SK-N-SH (cell line): Measurements from ENCODE around the gene JAK1. TPM values are rescaled to one million over a fixed set of nuclear protein-coding genes. Genes with fewer than 3 reads are reported as not detected.

Experiments used
- CTCF ChIA-PET: fragments of 300-600, 350-600 bp; formaldehyde crosslinking; extraction: SDS; loops from one replicate; lab custom pipeline; 2021; lab: Yijun Ruan, JAX
- POLR2A ChIA-PET: fragments of 350-600 bp; sonication (Branson Sonifier 250); formaldehyde crosslinking; extraction: SDS; loops from one replicate; lab custom pipeline; 2020; ENCODE audit warnings: antibody characterized with exemption, inconsistent platforms; lab: Yijun Ruan, JAX
- DNase-seq: peaks from one replicate; pipeline ENCODE4 v3.0.0; 2012
- H2AFZ ChIP-seq: fragments of 200-600 bp; sonication (generic); 2 replicates; pipeline ENCODE4 v1.8.1; 2016; ENCODE audit warnings: antibody characterized with exemption, mild to moderate bottlenecking, low read depth
- H3F3A ChIP-seq: fragments of 200-600 bp; sonication (generic); replicated peaks from 2 replicates; pipeline ENCODE3; 2016; ENCODE audit warnings: antibody characterized with exemption, mild to moderate bottlenecking; ENCODE audit not compliant: insufficient read depth
- H3K27ac ChIP-seq, 2 experiments: fragments of 200-500 bp in 1 of 2; fragments of 200-600 bp in 1 of 2; sonication (Bioruptor generic) in 1 of 2; sonication (generic), shearing (Covaris generic) in 1 of 2; 2 replicates each; pipeline versions ENCODE4 v1.5.1 to v1.6.1; 2014 to 2016; ENCODE audit warnings: low read depth in 2 of 2, inconsistent platforms in 1 of 2, low read length in 1 of 2, mild to moderate bottlenecking in 1 of 2, mixed read lengths in 1 of 2
- H3K27me3 ChIP-seq: fragments of 200-600 bp; sonication (generic), shearing (Covaris generic); 2 replicates; pipeline ENCODE4 v1.6.1; 2016; ENCODE audit warnings: mixed run types; ENCODE audit not compliant: insufficient read depth
- H3K36me3 ChIP-seq, 2 experiments: fragments of 200-500 bp in 1 of 2; fragments of 200-600 bp in 1 of 2; sonication (Bioruptor generic) in 1 of 2; sonication (generic) in 1 of 2; replicated peaks in 1 of 2; 2 replicates each; pipeline versions ENCODE3 to v1.5.1; 2014 to 2016; ENCODE audit warnings: low read length in 1 of 2, mild to moderate bottlenecking in 1 of 2; ENCODE audit not compliant: insufficient read depth in 2 of 2, control insufficient read depth in 1 of 2
- H3K4me1 ChIP-seq, 2 experiments: fragments of 200-500 bp in 1 of 2; fragments of 200-600 bp in 1 of 2; sonication (Bioruptor generic) in 1 of 2; sonication (generic), shearing (Covaris generic) in 1 of 2; 2 replicates each; pipeline versions ENCODE4 v1.5.1 to v1.6.1; 2014 to 2016; ENCODE audit warnings: low read depth in 1 of 2, low read length in 1 of 2, mixed run types in 1 of 2; ENCODE audit not compliant: insufficient read depth in 2 of 2, control insufficient read depth in 1 of 2
- H3K4me2 ChIP-seq: fragments of 200-600 bp; sonication (generic), shearing (Covaris generic); 2 replicates; pipeline ENCODE4 v1.6.1; 2017; ENCODE audit warnings: mixed run types
- H3K4me3 ChIP-seq, 2 experiments: fragments of 200-500 bp in 1 of 2; fragments of 200-600 bp in 1 of 2; sonication (Bioruptor generic) in 1 of 2; sonication (generic), shearing (Covaris generic) in 1 of 2; 2 replicates each; pipeline versions ENCODE4 v1.5.1 to v1.8.1; 2014 to 2016; ENCODE audit warnings: low read depth in 2 of 2, inconsistent platforms in 1 of 2, low read length in 1 of 2, mild to moderate bottlenecking in 1 of 2, mixed read lengths in 1 of 2, moderate library complexity in 1 of 2
- H3K79me2 ChIP-seq: fragments of 200-600 bp; sonication (generic); 2 replicates; pipeline ENCODE4 v1.8.1; 2017; ENCODE audit warnings: mild to moderate bottlenecking; ENCODE audit not compliant: insufficient read depth
- H3K9ac ChIP-seq: fragments of 200-600 bp; sonication (generic); 2 replicates; pipeline ENCODE4 v1.6.1; 2017; ENCODE audit warnings: mixed run types
- H3K9me2 ChIP-seq: fragments of 200-600 bp; sonication (generic); 2 replicates; pipeline ENCODE4 v1.6.1; 2017; ENCODE audit warnings: mixed run types
- H3K9me3 ChIP-seq: fragments of 200-600 bp; sonication (generic); 2 replicates; pipeline ENCODE4 v1.6.1; 2017; ENCODE audit warnings: mixed run types, mild to moderate bottlenecking, moderate library complexity
- H4K20me1 ChIP-seq: fragments of 200-600 bp; sonication (generic); 2 replicates; pipeline ENCODE4 v1.6.1; 2017; ENCODE audit warnings: mild to moderate bottlenecking, mixed run types; ENCODE audit not compliant: insufficient read depth
- CTCF ChIP-seq: fragments of 200-600 bp; sonication (generic); IDR thresholded peaks from 2 replicates; pipeline ENCODE4 v1.6.1; 2017; ENCODE audit warnings: antibody characterized with exemption, mild to moderate bottlenecking, moderate library complexity
- ELF1 ChIP-seq: IDR thresholded peaks from 2 replicates; pipeline ENCODE4 v1.4.0; 2012
- EP300 ChIP-seq, 2 experiments: IDR thresholded peaks; 2 replicates each; pipeline versions ENCODE4 v1.4.0 to v1.6.1; 2012; ENCODE audit warnings: borderline replicate concordance in 1 of 2, low read depth in 1 of 2, low read length in 1 of 2
- EZH2phosphoT487 ChIP-seq: fragments of 200-600 bp; sonication (generic); IDR thresholded peaks from 2 replicates; pipeline ENCODE4 v1.6.1; 2017; ENCODE audit warnings: low read depth, mixed run types, mild to moderate bottlenecking, antibody characterized with exemption, moderate library complexity, borderline replicate concordance
- FOXM1 ChIP-seq: IDR thresholded peaks from 2 replicates; pipeline ENCODE4 v1.4.0; 2012; ENCODE audit warnings: low read depth, mild to moderate bottlenecking
- GABPA ChIP-seq: IDR thresholded peaks from 2 replicates; pipeline ENCODE4 v1.4.0; 2012; ENCODE audit warnings: low read depth, mild to moderate bottlenecking
- MXI1 ChIP-seq: IDR thresholded peaks from 2 replicates; pipeline ENCODE4 v1.6.1; 2012; ENCODE audit warnings: mild to moderate bottlenecking, low read depth, low read length, improper control_type of control experiment
- NRF1 ChIP-seq: IDR thresholded peaks from 2 replicates; pipeline ENCODE4 v1.6.1; 2012; ENCODE audit warnings: low read depth, mild to moderate bottlenecking, low read length
- POLR2AphosphoS5 ChIP-seq: IDR thresholded peaks from 2 replicates; pipeline ENCODE4 v1.6.1; 2012; ENCODE audit warnings: low read depth, low read length
- RAD21 ChIP-seq: IDR thresholded peaks from 2 replicates; pipeline ENCODE4 v1.6.1; 2012; ENCODE audit warnings: mild to moderate bottlenecking, low read length
- RCOR1 ChIP-seq: fragments of 150-350 bp; IDR thresholded peaks from 2 replicates; pipeline ENCODE4 v1.6.1; 2017; ENCODE audit warnings: antibody characterized with exemption, low read length
- REST ChIP-seq: IDR thresholded peaks from 2 replicates; pipeline ENCODE4 v1.6.1; 2012; ENCODE audit warnings: mild to moderate bottlenecking, low read depth, low read length, moderate library complexity
- SIN3A ChIP-seq: IDR thresholded peaks from 2 replicates; pipeline ENCODE4 v1.6.1; 2012; ENCODE audit warnings: low read depth, mild to moderate bottlenecking, low read length, moderate library complexity, borderline replicate concordance
- USF2 ChIP-seq: fragments of 150-350 bp; IDR thresholded peaks from 2 replicates; pipeline ENCODE4 v1.6.1; 2017; ENCODE audit warnings: antibody characterized with exemption, low read length, low read depth, borderline replicate concordance
- YY1 ChIP-seq: IDR thresholded peaks from 2 replicates; pipeline ENCODE4 v1.4.0; 2012; ENCODE audit warnings: low read depth, mild to moderate bottlenecking
- WGBS: methylation state at CpG from one replicate; pipeline ENCODE4 v1.1.6; 2017; ENCODE audit warnings: low lambda C conversion rate; 5-methylcytosine and 5-hydroxymethylcytosine counted together
- polyA plus RNA-seq, 3 experiments: library from polyadenylated mRNA; depleted of rRNA; stranded (reverse); fragments of >200 nt; gene quantifications; 2 replicates each; pipeline ENCODE4 v1.2.3, GENCODE V29; 2012
- TF ChIP-seq, protein P1 (sequence below): fragments of 150-350 bp; IDR thresholded peaks from 2 replicates; pipeline ENCODE4 v1.6.1; 2016; ENCODE audit warnings: mild to moderate bottlenecking, low read depth, low read length

The JAK1 gene
- polyA plus RNA-seq, 1 of the 3 experiments (the other 2 are of a cell fraction) = 47.5 TPM

- ChIA-PET POLR2A (no interaction called here), CTCF (interaction anchor here (0.6 to 1.2 kb wide), 2 partner anchors 12 to 739 kb away, joined by 4 read pairs; no protein-coding TSS in a partner anchor)
- H3K36me3 ChIP-seq = no peaks in the 10 kb centered on the region
- H3K27me3 ChIP-seq = no peaks in the 10 kb centered on the region
- no peak overlapping the region for H3K4me3 ChIP-seq
- DNase-seq = no peak
- no peak overlapping the region for H2AFZ ChIP-seq
- 98% methylated on average over 4 of the region's 4 CpGs for WGBS
- H3K9me3 ChIP-seq = no peaks in the 10 kb centered on the region
- peaks cover 36% of the 10 kb centered on the region for H4K20me1 ChIP-seq
- peaks cover 82% of the 10 kb centered on the region for H3K79me2 ChIP-seq
- no peak overlapping the region for H3K9ac ChIP-seq
- no peaks in the 10 kb centered on the region for H3K9me2 ChIP-seq
- peaks cover 44 to 69% of the 10 kb centered on the region in 2 experiments; a peak in 3 of 4 replicates for H3K4me1 ChIP-seq
- H3F3A ChIP-seq = peaks cover 31% of the 10 kb centered on the region
- no peak overlapping the region for H3K4me2 ChIP-seq
- no peak for TF ChIP-seq EP300 (IDR thresholded peaks at IDR 0.05; ENCODE audit: borderline replicate concordance in 1 of 2, low read depth in 1 of 2, low read length in 1 of 2)
- no peak for TF ChIP-seq FOXM1
- no peak for TF ChIP-seq EZH2phosphoT487
- TF ChIP-seq MXI1 = no peak
- no peak overlapping the region for H3K27ac ChIP-seq
These were observed 72.4 kb downstream of the JAK1 start for GRCh38 chr1:64893921-64894320.

DNA sequence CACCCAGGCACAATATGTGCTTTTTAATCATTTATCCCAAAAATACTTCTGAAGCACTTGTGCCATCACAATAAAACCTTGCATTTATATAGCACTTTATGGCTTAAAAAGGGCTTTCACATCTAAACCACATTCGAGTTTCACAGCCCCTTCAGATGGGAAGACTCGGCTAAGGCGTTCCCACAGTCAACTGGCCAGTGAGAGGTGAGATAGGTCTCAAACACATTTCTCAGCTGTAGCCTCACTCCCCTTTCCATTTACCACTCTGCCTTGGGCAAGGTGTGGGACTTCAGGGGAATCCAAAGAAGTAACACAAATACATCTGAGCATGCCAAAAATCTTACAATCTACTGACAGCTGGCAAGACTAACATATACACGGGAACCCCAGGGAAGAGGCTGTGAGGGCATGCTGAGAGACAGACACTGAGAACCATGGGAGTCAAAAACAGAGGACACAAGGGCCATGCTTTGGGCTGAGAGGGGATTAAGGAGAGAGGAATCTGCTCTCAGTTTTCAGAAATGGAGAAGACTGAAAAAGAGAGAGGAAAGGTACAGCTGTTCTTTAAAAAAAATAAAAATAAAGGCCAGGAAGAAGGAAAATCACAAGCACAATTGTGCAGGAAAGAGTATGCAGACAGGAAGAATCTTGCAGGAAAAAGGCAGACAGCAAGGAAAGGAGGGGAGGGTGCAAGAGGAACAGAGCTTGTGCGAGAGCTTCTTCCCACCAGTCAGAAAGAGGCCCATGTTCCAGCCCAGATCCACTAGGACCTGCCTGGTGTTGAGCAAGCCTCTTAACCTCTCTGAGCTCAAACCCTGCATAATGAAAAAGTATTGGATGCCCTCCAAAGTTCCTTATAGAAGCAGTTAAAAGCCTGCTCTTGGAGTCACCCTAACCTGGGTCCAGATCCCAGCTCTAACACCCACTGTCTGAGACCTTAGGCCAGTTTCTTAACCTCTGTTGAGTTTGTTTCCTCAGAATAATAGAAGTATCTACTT lies 73.5 kb downstream of the JAK1 start:
- Histone ChIP-seq H3K4me3 (no peak overlapping the region), H4K20me1 (peaks cover 31% of the 10 kb centered on the region), H3K27me3 (no peaks in the 10 kb centered on the region), H3K9me2 (no peaks in the 10 kb centered on the region), H3K4me1 (peaks cover 35 to 67% of the 10 kb centered on the region in 2 experiments; a peak in 3 of 4 replicates), H2AFZ (no peak overlapping the region), H3F3A (peaks cover 20% of the 10 kb centered on the region), H3K36me3 (no peaks in the 10 kb centered on the region), H3K79me2 (peaks cover 92% of the 10 kb centered on the region), H3K4me2 (0 out of 2 replicates have a peak overlapping the region, but pooled peaks have one; percentile 3), H3K27ac (0 out of 4 replicates have a peak overlapping the region, but pooled peaks of 1 of the 2 experiments have one; percentile 2), H3K9ac (no peak overlapping the region), H3K9me3 (no peaks in the 10 kb centered on the region)
- no peak for DNase-seq
- ChIA-PET POLR2A (interaction anchor here (1.1 kb wide), 1 partner anchor 10 kb away, joined by 3 read pairs; no protein-coding TSS in a partner anchor), CTCF (interaction anchor here (0.6 to 1.2 kb wide), 3 partner anchors 11 to 738 kb away, joined by 3 to 4 read pairs (median 4); no protein-coding TSS in a partner anchor)
- TF ChIP-seq EZH2phosphoT487 = no peak
- TF ChIP-seq SIN3A = no peak
- no peak for TF ChIP-seq ELF1
- TF ChIP-seq RAD21 = no peak
- no peak for TF ChIP-seq POLR2AphosphoS5
- TF ChIP-seq CTCF = no peak
- no peak for TF ChIP-seq REST
- no peak for TF ChIP-seq RCOR1
- TF ChIP-seq, protein P1, sequence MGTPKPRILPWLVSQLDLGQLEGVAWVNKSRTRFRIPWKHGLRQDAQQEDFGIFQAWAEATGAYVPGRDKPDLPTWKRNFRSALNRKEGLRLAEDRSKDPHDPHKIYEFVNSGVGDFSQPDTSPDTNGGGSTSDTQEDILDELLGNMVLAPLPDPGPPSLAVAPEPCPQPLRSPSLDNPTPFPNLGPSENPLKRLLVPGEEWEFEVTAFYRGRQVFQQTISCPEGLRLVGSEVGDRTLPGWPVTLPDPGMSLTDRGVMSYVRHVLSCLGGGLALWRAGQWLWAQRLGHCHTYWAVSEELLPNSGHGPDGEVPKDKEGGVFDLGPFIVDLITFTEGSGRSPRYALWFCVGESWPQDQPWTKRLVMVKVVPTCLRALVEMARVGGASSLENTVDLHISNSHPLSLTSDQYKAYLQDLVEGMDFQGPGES = no peak
- no peak for TF ChIP-seq GABPA
- TF ChIP-seq MXI1 = no peak
- no peak for TF ChIP-seq USF2
- no peak for TF ChIP-seq YY1
- TF ChIP-seq NRF1 = no peak
- WGBS = 87% methylated on average over 5 of the region's 5 CpGs
